HUES6 (cell line): Measurements from ENCODE around the gene SPARC.
"Not testable (repeated sequence)": the region's sequence is repeated elsewhere in the genome, so short reads cannot be mapped to it uniquely, and the experiment has no call there.

Experiments
- H3K27ac ChIP-seq: 2 replicates; pipeline ENCODE4 v1.7.0; 2013; ENCODE audit warnings: low read depth, mild to moderate bottlenecking, low read length, inconsistent platforms
- H3K27me3 ChIP-seq: 2 replicates; pipeline ENCODE4 v1.6.1; 2013; ENCODE audit warnings: low read length; ENCODE audit not compliant: control insufficient read depth, insufficient read depth
- H3K36me3 ChIP-seq: 2 replicates; pipeline ENCODE4 v1.6.1; 2013; ENCODE audit warnings: low read length; ENCODE audit not compliant: control insufficient read depth, insufficient read depth
- H3K4me1 ChIP-seq: 2 replicates; pipeline ENCODE4 v1.6.1; 2013; ENCODE audit warnings: low read length; ENCODE audit not compliant: control insufficient read depth, insufficient read depth
- H3K4me3 ChIP-seq: 2 replicates; pipeline ENCODE4 v1.5.1; 2013; ENCODE audit warnings: low read depth, low read length
- H3K9ac ChIP-seq: one replicate; pipeline ENCODE4 v1.6.1; 2013; ENCODE audit warnings: mild to moderate bottlenecking, low read length
- H3K9me3 ChIP-seq: 2 replicates; pipeline ENCODE4 v1.6.1; 2013; ENCODE audit warnings: low read depth, low read length; ENCODE audit not compliant: control insufficient read depth, insufficient read depth

Gene SPARC

GRCh38 chr5:151700820-151701219 lies 14.1 kb upstream of the SPARC start:
- no peaks in the 10 kb centered on the region for H3K27me3 ChIP-seq
- no peaks in the 10 kb centered on the region for H3K9me3 ChIP-seq
- peaks cover 29% of the 10 kb centered on the region for H3K4me1 ChIP-seq
- no peaks in the 10 kb centered on the region for H3K36me3 ChIP-seq
- H3K4me3 ChIP-seq: no peak overlapping the region
- H3K27ac ChIP-seq: no peak overlapping the region
- H3K9ac ChIP-seq: no peak overlapping the region

DNA sequence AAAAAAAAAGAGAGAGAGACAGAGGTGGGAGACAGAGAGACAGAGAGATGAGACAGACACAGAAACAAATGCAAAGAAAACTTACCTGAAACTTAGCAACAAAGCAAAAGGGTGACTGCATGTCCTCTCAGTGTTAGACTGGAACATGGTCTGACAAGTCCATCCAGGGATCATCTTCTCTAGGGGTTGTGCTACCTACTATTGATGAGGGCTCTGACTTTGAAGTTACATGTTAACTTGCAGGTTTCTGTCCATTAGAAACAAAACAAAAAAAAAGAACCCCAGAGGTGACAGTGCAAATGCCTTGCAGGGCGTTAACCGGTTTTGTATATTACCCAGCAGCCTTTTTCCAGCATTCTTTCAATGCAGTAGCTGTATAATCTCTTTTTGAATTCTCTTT lies 13.6 kb upstream of the SPARC start:
- H3K9ac ChIP-seq: no peak overlapping the region

GRCh38 chr5:151699071-151699901 lies 12.6 kb upstream of the SPARC start:
- peak overlapping the region; percentile 58; the same call in 1 of the 2 replicates for H3K27ac ChIP-seq
- no peaks in the 10 kb centered on the region for H3K27me3 ChIP-seq
- no peaks in the 10 kb centered on the region for H3K36me3 ChIP-seq
- H3K4me3 ChIP-seq: no peak overlapping the region
- no peaks in the 10 kb centered on the region for H3K9me3 ChIP-seq
- H3K4me1 ChIP-seq: peaks cover 40% of the 10 kb centered on the region
- peak overlapping the region; percentile 53 for H3K9ac ChIP-seq

More for the DNA sequence above, 13.6 kb upstream of the SPARC start:
- Histone ChIP-seq H3K27me3 (no peaks in the 10 kb centered on the region), H3K4me1 (peaks cover 34% of the 10 kb centered on the region), H3K9me3 (no peaks in the 10 kb centered on the region), H3K27ac (no peak overlapping the region), H3K4me3 (no peak overlapping the region), H3K36me3 (no peaks in the 10 kb centered on the region)

DNA sequence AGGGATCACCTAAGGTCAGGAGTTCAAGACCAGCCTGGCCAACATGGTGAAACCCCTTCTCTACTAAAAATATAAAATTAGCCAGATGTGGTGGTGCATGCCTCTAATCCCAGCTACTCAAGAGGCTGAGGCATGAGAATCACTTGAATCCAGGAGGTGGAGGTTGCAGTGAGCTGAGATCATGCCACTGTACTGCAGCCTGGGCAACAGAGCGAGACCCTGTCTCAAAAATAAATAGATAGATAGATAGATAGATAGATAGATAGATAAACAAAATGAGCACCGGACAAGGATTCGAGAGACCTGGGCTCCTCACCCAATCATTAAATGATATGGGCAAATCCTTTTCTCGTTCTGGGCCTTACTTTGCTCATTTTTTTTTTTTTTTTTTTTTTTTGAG lies 11.4 kb upstream of the SPARC start:
- not testable (repeated sequence) for H3K4me3 ChIP-seq, H3K27ac ChIP-seq, H3K27me3 ChIP-seq, H3K9me3 ChIP-seq, H3K9ac ChIP-seq, H3K36me3 ChIP-seq
- peaks cover 40% of the 10 kb centered on the region for H3K4me1 ChIP-seq

- no peak overlapping the region for H3K9ac ChIP-seq
- no peak overlapping the region for H3K4me3 ChIP-seq
These were observed 10.7 kb upstream of the SPARC start for GRCh38 chr5:151697452-151697851.

DNA sequence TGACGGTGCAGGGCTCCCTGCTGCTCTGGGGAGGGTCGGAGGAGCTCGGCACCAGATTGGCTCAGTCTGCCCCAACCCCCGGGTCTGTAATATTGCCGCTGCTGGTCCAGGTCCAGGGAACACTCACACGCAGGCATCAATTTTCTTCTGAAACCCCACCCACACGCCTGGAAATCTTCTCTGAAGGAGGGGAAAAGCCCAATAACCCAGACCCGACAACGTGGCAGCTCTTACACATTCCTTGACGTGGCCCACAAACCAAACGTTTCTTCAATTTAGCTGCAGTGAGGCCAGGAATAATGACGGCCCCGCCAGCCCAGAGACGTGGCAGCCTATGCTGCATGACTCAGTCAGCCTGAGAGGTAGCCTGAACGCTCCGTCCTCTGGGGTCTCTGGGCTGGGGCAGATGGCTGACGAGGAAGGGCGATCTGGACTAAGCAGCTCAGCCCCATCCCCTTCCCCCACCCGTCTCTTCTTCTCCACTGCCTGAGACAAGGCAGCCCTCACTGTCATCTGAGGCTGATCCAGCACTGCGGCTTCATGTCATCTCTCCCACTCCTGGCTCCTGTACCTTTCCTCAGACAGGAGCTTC lies 9.9 kb upstream of the SPARC start:
- peak overlapping the region; percentile 23 for H3K9ac ChIP-seq
- H3K4me1 ChIP-seq: peaks cover 40% of the 10 kb centered on the region
- no peaks in the 10 kb centered on the region for H3K36me3 ChIP-seq
- H3K4me3 ChIP-seq: peak overlapping the region; percentile 36
- H3K27me3 ChIP-seq: no peaks in the 10 kb centered on the region
- H3K9me3 ChIP-seq: no peaks in the 10 kb centered on the region
- H3K27ac ChIP-seq: peak overlapping the region; percentile 13; the same call in 1 of the 2 replicates

More at GRCh38 chr5:151697452-151697851, 10.7 kb upstream of the SPARC start:
- Histone ChIP-seq H3K27me3 (no peaks in the 10 kb centered on the region), H3K36me3 (no peaks in the 10 kb centered on the region), H3K4me1 (peaks cover 40% of the 10 kb centered on the region), H3K9me3 (no peaks in the 10 kb centered on the region), H3K27ac (no peak overlapping the region)

- H3K9ac ChIP-seq: no peak overlapping the region
- H3K4me1 ChIP-seq: peaks cover 40% of the 10 kb centered on the region
- no peaks in the 10 kb centered on the region for H3K27me3 ChIP-seq
- no peaks in the 10 kb centered on the region for H3K36me3 ChIP-seq
- no peaks in the 10 kb centered on the region for H3K9me3 ChIP-seq
- no peak overlapping the region for H3K27ac ChIP-seq
- H3K4me3 ChIP-seq: no peak overlapping the region
These were observed 8.7 kb upstream of the SPARC start for GRCh38 chr5:151695464-151695863.

DNA sequence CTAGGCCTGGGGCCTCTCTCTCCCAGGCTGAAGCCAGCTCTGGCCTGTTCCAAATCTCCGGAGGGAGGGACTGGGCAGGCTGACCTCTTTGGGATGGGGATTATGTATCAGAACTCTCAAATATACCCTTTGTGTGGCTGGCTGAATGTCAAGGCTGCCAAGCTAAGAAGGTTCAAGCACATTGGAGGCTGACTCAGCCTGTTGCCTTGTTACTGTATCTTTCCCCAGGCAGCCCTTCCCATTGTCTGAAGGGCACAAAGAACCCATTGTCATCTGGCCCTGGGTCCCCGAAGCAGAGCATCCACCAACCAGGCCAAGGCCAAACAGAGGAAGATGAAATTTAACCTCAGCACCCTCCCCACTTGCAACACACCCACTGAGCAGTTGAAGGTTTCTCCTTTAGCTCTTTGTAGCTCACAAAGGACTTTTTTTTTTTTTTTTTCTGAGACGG lies 7.3 kb upstream of the SPARC start:
- Histone ChIP-seq H3K27me3 (no peaks in the 10 kb centered on the region), H3K36me3 (no peaks in the 10 kb centered on the region), H3K27ac (no peak overlapping the region), H3K4me3 (no peak overlapping the region), H3K9ac (no peak overlapping the region), H3K4me1 (peaks cover 33% of the 10 kb centered on the region), H3K9me3 (no peaks in the 10 kb centered on the region)

DNA sequence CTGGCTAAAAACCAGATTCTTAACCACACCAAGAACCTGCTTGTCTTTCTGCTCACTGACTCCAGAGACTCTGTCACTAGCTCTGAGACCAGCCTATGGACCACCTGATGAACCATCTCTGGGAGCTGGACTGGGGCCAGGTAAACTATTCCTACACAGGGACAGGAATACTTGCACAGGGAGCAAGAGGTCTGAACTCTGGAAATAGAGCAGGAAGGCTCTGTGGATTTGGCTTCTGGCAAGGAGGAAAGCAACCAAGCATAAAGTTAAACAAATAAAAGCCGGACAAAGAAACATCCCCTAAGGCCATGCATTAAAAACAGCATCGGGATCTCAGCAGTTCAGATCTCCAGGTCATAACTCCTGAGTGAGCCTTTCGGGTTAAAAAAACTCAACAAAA lies 5.6 kb upstream of the SPARC start:
- Histone ChIP-seq H3K4me3 (no peak overlapping the region), H3K9me3 (no peaks in the 10 kb centered on the region), H3K27ac (no peak overlapping the region), H3K36me3 (no peaks in the 10 kb centered on the region), H3K27me3 (no peaks in the 10 kb centered on the region), H3K4me1 (peaks cover 26% of the 10 kb centered on the region), H3K9ac (no peak overlapping the region)

DNA sequence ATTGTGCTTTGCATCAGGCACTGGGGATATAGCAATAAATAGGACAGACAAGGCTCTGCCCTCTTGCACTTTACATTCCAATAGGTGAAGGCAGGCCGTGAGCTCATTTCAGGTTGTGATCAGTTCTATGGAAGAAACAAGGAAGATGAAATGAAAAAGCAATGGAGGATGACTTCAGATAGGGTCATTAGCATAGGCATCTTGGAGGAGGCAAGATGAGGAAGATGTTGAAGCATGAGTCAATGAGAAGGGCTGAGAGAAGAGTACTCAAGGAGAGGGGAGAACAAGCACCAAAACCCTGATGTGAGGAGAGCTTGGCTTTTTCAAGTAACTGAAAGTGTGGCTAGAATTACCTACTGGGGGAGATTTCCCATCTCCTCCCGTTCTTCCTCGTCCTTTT lies 5.0 kb upstream of the SPARC start:
- H3K9me3 ChIP-seq: no peaks in the 10 kb centered on the region
- no peaks in the 10 kb centered on the region for H3K27me3 ChIP-seq
- H3K4me3 ChIP-seq: no peak overlapping the region
- peaks cover 27% of the 10 kb centered on the region for H3K4me1 ChIP-seq
- H3K9ac ChIP-seq: no peak overlapping the region
- H3K27ac ChIP-seq: no peak overlapping the region
- H3K36me3 ChIP-seq: no peaks in the 10 kb centered on the region

DNA sequence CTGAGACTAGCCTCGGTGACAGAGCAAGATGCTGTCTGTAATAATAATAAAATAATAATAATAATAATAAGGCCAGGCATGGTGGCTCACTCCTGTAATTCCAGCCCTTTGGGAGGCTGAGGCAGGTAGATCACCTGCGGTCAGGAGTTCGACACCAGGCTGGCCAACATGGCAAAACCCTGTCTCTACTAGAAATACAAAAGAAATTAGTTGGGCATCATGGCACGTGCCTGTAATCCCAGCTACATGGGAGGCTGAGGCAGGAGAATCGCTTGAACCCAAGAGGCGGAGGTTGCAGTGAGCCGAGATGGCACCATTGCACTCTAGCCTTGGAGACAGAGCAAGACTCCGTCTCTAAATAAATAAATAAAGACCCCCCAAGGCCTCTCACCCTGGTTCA lies 2.9 kb upstream of the SPARC start:
- H3K27ac ChIP-seq: not testable (repeated sequence)

More for the DNA sequence above, 2.9 kb upstream of the SPARC start:
- H3K9me3 ChIP-seq, H3K27me3 ChIP-seq, H3K9ac ChIP-seq, H3K36me3 ChIP-seq, H3K4me3 ChIP-seq: not testable (repeated sequence)
- peaks cover 17% of the 10 kb centered on the region for H3K4me1 ChIP-seq
